ENCODE measurements around the gene RARB.

The RARB gene

DNA sequence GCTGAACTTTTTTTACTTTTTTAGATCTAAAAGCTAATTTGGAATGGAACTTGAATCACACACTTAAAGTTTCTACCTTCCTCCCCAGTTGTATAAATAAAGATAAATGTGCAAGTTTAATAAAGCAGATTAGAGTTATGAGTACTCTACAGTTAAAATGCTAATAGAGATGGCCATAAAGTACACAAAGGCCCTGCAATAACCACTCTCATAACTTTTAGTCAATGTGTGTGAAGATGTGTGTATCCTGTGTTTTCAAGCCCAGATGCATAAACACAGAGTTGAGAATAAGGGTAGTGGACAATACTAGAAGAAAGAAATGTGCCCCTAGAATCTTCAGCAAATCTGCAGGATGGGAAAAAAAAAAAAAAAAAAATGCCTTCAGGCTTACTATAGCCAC lies 191.3 kb downstream of the RARB start:
- DNase-seq = no peak

DNA sequence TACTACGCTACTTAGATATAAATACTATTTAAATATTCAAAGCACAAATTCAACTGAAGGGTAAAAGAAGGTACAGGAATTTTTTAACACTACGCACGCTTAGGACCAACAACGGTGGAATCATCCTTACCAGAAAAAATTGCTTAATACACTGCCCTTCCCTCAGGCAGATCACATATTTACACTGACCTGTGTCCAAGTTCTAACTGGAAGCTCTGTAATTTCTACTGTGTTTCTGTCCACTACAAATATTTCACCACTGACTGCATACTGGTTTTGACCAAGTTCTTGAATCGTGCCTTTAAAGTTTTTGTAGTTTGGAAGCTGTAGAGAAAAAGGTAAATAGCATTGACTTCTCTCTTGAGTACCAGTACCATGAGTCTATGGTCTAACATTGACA lies 192.4 kb downstream of the RARB start:
- DNase-seq = no peak

DNA sequence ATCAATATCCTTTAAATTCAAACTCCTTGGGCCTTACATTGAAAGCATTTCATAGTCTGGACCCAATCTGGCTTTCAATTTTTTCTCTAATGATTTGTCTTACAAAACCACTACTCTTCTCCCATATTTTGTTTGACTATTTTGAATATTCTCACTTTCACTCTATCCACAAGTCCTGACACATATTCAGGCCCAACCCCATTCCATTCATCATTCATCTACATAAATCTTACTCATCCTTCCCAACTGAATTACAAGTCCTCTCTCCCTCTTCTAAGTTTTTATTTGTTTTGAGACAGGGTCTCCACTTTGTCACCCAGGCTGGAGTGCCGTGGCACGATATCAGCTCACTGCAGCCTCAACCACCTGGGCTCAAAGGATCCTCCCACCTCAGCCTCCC lies 193.0 kb downstream of the RARB start:
- DNase-seq = no peak

DNA sequence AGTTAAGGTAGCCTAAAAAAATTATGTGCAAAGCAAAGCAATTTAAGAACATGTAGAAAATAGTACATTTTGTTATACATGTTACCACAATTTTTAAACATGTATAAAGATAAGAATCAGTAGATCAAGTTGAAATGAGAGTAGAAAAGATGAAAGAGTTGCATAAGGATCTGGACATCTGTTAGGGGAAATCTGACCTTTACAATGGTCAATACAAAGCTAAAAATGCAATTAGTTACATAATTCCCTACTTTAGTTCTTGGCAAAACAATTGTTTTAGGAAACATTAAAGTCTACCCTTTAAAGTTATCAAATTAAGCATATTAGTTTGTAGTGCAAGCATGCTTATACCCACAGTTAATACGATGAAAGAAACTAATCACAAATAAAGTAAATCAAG lies 203.9 kb downstream of the RARB start:
- no peak for DNase-seq

DNA sequence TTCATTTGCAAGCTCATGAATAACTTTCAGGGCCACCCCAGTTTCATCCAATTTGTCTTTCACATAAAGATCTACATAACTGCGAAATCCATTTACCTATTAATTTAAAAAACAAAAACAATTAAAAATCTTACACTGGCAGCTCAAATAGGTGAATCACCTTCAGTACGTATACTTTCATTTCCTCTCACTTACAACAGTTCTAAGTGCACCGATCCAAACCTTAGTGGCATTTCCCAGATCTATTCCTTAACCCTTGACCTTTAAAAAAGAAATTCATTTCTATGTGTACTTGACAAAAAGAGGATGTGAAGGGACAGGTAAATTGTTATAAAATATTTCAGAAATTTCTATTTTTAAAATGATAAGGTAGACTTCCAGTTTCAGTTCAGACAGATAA lies 205.9 kb downstream of the RARB start:
- DNase-seq = no peak

DNA sequence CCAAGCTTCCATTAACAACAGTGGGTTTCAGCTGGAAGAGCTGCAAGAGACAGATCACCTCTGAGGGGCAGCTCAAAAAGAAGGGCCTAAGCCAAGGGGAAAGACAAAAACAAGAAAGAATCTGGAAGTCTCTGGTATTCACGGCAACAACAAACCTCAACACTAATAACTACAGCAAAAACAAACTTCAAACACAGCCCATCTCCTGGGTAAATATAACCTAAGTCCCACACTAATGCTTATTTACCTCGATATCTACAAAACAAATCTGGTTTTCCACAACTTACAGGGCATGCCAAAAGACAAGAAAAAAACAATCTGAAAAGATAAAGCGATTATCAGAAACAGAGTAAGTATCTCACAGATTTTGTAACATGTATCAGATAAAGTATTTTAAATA lies 207.0 kb downstream of the RARB start:
- DNase-seq = no peak
